GM12878 (cell line): ENCODE data around the gene RSF1. TPM values are rescaled to one million over a fixed set of nuclear protein-coding genes. Genes with fewer than 3 reads are reported as not detected.

ENCODE experiments used
- ATAC-seq: fragments of 200-7000 bp; cut with Tn5 transposase; 3 replicates; pipeline ENCODE4 v1.9.1; 2020; ENCODE audit warnings: mild to moderate bottlenecking, moderate library complexity
- BruUV-seq: library from RNA; stranded (reverse); fragments of 400-500 nt; replicated peaks from 2 replicates; lab custom pipeline; 2021; lab: Mats Ljungman, UMichigan
- CTCF ChIA-PET: fragments of 300-600 bp; sonication (Branson Sonifier 250); formaldehyde crosslinking; extraction: SDS; loops from one replicate; lab custom pipeline; 2021; ENCODE audit warnings: inconsistent platforms; lab: Yijun Ruan, JAX
- POLR2A ChIA-PET: fragments of 350-600 bp; formaldehyde crosslinking; extraction: SDS; loops from one replicate; lab custom pipeline; 2021; ENCODE audit warnings: inconsistent platforms; lab: Charles Lee
- RAD21 ChIA-PET: fragments of 300-600 bp; sonication (Branson Sonifier 250); formaldehyde crosslinking; loops from one replicate; lab custom pipeline; 2023; ENCODE audit warnings: antibody characterized with exemption; ENCODE audit not compliant: unreplicated experiment; lab: Charles Lee
- SMC1A ChIA-PET: fragments of 300-600 bp; sonication (Branson Sonifier 250); formaldehyde crosslinking; loops from one replicate; lab custom pipeline; 2023; ENCODE audit not compliant: unreplicated experiment, uncharacterized antibody; lab: Charles Lee
- DNase-seq: peaks from one replicate; pipeline ENCODE4 v3.0.0-alpha.2; 2011; ENCODE audit warnings: low read depth, low spot score
- FAIRE-seq: peaks from 3 replicates; lab custom pipeline; 2011; peaks lifted over from hg19 to GRCh38; lab: Jason Lieb, UNC
- H2AFZ ChIP-seq: 2 replicates; pipeline ENCODE4 v1.6.0; 2011; ENCODE audit warnings: low read depth, low read length, control low read depth; ENCODE audit not compliant: control insufficient read depth
- H3K27ac ChIP-seq: 2 replicates; pipeline ENCODE4 v1.5.1; 2011; ENCODE audit warnings: control low read depth; ENCODE audit not compliant: control insufficient read depth, insufficient read depth
- H3K27me3 ChIP-seq, 2 experiments: replicated peaks in 1 of 2; 2 replicates each; pipeline versions ENCODE4 v1.6.0 to v1.6.1; 2011; ENCODE audit warnings: low read length in 1 of 2; ENCODE audit not compliant: control insufficient read depth in 2 of 2, insufficient read depth in 2 of 2
- H3K36me3 ChIP-seq, 2 experiments: 2 replicates each; pipeline ENCODE4 v1.5.1; 2011; ENCODE audit warnings: low read length in 1 of 2; ENCODE audit not compliant: control insufficient read depth in 2 of 2, insufficient read depth in 2 of 2
- H3K4me1 ChIP-seq: 2 replicates; pipeline ENCODE4 v1.6.1; 2011; ENCODE audit warnings: mild to moderate bottlenecking, low read length, moderate library complexity, mixed read lengths; ENCODE audit not compliant: control insufficient read depth, insufficient read depth
- H3K4me2 ChIP-seq: 2 replicates; pipeline ENCODE4 v1.6.0; 2011; ENCODE audit warnings: control low read depth; ENCODE audit not compliant: control insufficient read depth, insufficient read depth
- H3K4me3 ChIP-seq: fragments of 200-600 bp; sonication (generic); 2 replicates; pipeline ENCODE4 v1.5.1; 2016
- H3K79me2 ChIP-seq: 2 replicates; pipeline ENCODE4 v1.6.0; 2011; ENCODE audit warnings: low read length; ENCODE audit not compliant: control insufficient read depth, insufficient read depth
- H3K9ac ChIP-seq: 2 replicates; pipeline ENCODE4 v1.8.0; 2011; ENCODE audit warnings: low read length, control low read depth, mixed read lengths; ENCODE audit not compliant: control insufficient read depth, insufficient read depth
- H3K9me3 ChIP-seq: replicated peaks from 3 replicates; pipeline ENCODE4 v1.5.1; 2011; ENCODE audit warnings: mild to moderate bottlenecking, low read length; ENCODE audit not compliant: control insufficient read depth, insufficient read depth
- H4K20me1 ChIP-seq: 2 replicates; pipeline ENCODE4 v1.6.0; 2011; ENCODE audit not compliant: control insufficient read depth, insufficient read depth
- DPF2 ChIP-seq: fragments of 450-650 bp; IDR thresholded peaks from 2 replicates; pipeline ENCODE4 v1.6.1; 2017; ENCODE audit warnings: mild to moderate bottlenecking
- IKZF2 ChIP-seq, 2 experiments: fragments of 450-650 bp; IDR thresholded peaks; 2 replicates each; pipeline ENCODE4 v1.6.1; 2017; ENCODE audit warnings: mild to moderate bottlenecking in 2 of 2, moderate library complexity in 2 of 2
- NBN ChIP-seq: fragments of 450-650 bp; IDR thresholded peaks from 2 replicates; pipeline ENCODE4 v1.6.1; 2016
- NFXL1 ChIP-seq: fragments of 450-650 bp; IDR thresholded peaks from 2 replicates; pipeline ENCODE4 v1.6.1; 2017; ENCODE audit warnings: antibody characterized with exemption, mild to moderate bottlenecking, borderline replicate concordance
- PKNOX1 ChIP-seq: fragments of 450-650 bp; IDR thresholded peaks from 2 replicates; pipeline ENCODE4 v1.6.1; 2016; ENCODE audit warnings: mild to moderate bottlenecking
- RELB ChIP-seq: fragments of 450-650 bp; IDR thresholded peaks from 2 replicates; pipeline ENCODE4 v1.6.1; 2017; ENCODE audit warnings: low read depth, mild to moderate bottlenecking, moderate library complexity
- SPI1 ChIP-seq: IDR thresholded peaks from 2 replicates; pipeline ENCODE4 v1.6.1; 2011; ENCODE audit warnings: low read depth, mild to moderate bottlenecking, low read length, moderate library complexity, borderline replicate concordance; ENCODE audit not compliant: insufficient read depth
- WGBS: methylation state at CpG from one replicate; pipeline ENCODE4 v1.1.6; 2016; ENCODE audit warnings: low lambda C conversion rate; ENCODE audit not compliant: insufficient replicate concordance, insufficient coverage; ENCODE audit errors: missing lambda C conversion rate; 5-methylcytosine and 5-hydroxymethylcytosine counted together
- in situ Hi-C: fragments of 300-500 bp; cut with MboI; formaldehyde crosslinking; loops from 9 replicates; pipeline ENCODE4 v1.14.3; 2018; ENCODE audit warnings: mixed read lengths
- intact Hi-C: fragments of 100-400 bp; cut with micrococcal nuclease; formaldehyde crosslinking; loops from one replicate; pipeline ENCODE4 v1.14.2; 2022; ENCODE audit not compliant: unreplicated experiment
- polyA plus RNA-seq, 11 experiments: library from polyadenylated mRNA; depleted of rRNA in 4 of 11; unstranded in 6 of 11; stranded (reverse) in 5 of 11; fragments of >200 nt; fragmentation: Nextera tagmentation in 4 of 11; fragmentation: Illumina TruSeq in 1 of 11; extraction: Ambion mirVana in 4 of 11; extraction: Trizol in 1 of 11; gene quantifications; 1 replicate in 1 of 11; 2 replicates in 10 of 11; pipeline versions ENCODE4 v1.2.1 to v1.2.3, GENCODE V29; 2011 to 2016; ENCODE audit warnings: inconsistent platforms in 2 of 11, missing spikeins in 2 of 11, low read depth in 1 of 11
- total RNA-seq, 4 experiments: library from RNA; depleted of rRNA in 3 of 4; stranded (reverse); fragments of >200 nt in 3 of 4; fragmentation: Illumina TruSeq in 1 of 4; extraction: Trizol in 1 of 4; gene quantifications; 2 replicates each; pipeline versions ENCODE4 v1.2.1 to v1.2.3, GENCODE V29; 2013 to 2021

RSF1 gene
- total and polyA plus RNA-seq, 10 of the 15 experiments (the other 5 are each of a cell fraction or from before 2014, with no cell fraction given): 9.0 to 45.3 (median 30.0) TPM

DNA sequence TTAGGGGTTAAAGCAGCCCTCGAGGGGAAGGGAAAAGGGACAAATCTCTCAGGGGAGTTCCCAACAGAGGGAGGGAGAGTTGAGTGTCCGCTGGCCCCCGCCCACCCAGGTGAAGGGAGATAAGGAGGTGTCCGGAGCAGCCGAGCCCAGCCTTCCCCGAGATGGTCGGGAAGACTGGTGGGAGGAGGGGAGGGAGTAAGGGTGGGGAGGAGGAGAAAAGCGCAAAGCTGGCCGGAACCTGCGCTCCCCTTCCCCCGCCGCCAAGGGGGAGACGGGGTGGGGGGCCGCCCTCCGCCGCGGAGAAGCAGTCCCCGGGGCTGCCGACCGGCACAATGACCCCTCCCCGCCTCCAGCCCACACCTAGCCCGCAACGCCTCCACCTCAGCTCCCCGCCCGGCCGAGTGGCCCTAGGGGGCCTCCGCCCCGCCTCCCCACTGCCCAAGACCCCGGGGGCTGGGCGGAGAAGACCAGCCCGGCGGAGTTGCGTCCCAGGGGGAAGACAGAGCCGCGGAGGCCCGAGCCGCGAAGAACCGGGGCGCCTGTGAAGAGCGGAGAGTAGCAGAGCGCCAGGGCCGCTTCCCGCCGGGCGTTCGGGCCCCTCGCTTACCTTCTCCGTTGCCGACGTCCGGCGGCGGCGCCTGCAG lies 479 bp downstream of the RSF1 start:
- CTCF ChIA-PET: interaction anchor here (0.8 to 1.9 kb wide), 3 partner anchors 14 to 180 kb away, joined by 3 to 6 read pairs (median 4); partner anchors contain the start of gene INTS4
- H4K20me1 ChIP-seq: no peaks in the 10 kb centered on the region

More for the DNA sequence above, 479 bp downstream of the RSF1 start:
- in situ Hi-C loops (loop anchor here (5.0 kb wide), 1 partner anchor 172 kb away; the partner anchor contains the start of gene INTS4), intact Hi-C loops (loop anchor here (2.0 to 5.0 kb wide), 4 partner anchors 43 to 183 kb away; partner anchors contain the start of genes CLNS1A and INTS4)
- Histone ChIP-seq H3K27me3 (no peaks in the 10 kb centered on the region), H3K9ac (peak overlapping the region; percentile 94), H3K27ac (peak overlapping the region; percentile 89), H3K4me2 (peak overlapping the region; percentile 69; the same call in 1 of the 2 replicates), H3K79me2 (peaks cover 55% of the 10 kb centered on the region), H3K4me1 (peaks cover 3% of the 10 kb centered on the region; the same call in 1 of the 2 replicates), H2AFZ (peak overlapping the region; percentile 86), H3K4me3 (peak overlapping the region; percentile 97), H3K9me3 (peaks cover under 1% of the 10 kb centered on the region; the same call in 2 of the 3 replicates), H3K36me3 (no peaks in the 10 kb centered on the region)
- ChIA-PET POLR2A (interaction anchor here (1.9 kb wide), 1 partner anchor 175 kb away, joined by 5 read pairs; the partner anchor contains the start of gene INTS4), SMC1A (interaction anchor here (0.7 kb wide), 1 partner anchor 175 kb away, joined by 3 read pairs; no protein-coding TSS in a partner anchor), RAD21 (interaction anchor here (0.6 to 0.9 kb wide), 2 partner anchors 114 to 174 kb away, joined by 3 to 4 read pairs; partner anchors contain the start of gene INTS4)
- peak; percentile 33 for ATAC-seq
- TF ChIP-seq SPI1 (no peak), NBN (0 out of 2 replicates have a peak, but pooled peaks have one; percentile 12), IKZF2 (IDR thresholded peaks at IDR 0.05) (peak; percentile 29 to 31; a peak in 1 of 4 replicates), DPF2 (peak; percentile 54; the same call in 1 of the 2 replicates), NFXL1 (0 out of 2 replicates have a peak, but pooled peaks have one; percentile 23), PKNOX1 (no peak), RELB (peak; percentile 24; the same call in 1 of the 2 replicates)
- FAIRE-seq: no peak
- BruUV-seq: no TSS peak
- DNase-seq: no peak
- 0% methylated on average over 26 of the region's 55 CpGs for WGBS
